HG03025 (cell line): Measurements from ENCODE around the gene MOCOS.
A peak's percentile ranks its signal among the peaks of the same experiment; 100 is the strongest.

Source experiments
- ATAC-seq: cut with Tn5 transposase; IDR thresholded peaks from one replicate; pipeline ENCODE4 v1.9.1; 2021; ENCODE audit warnings: mild to moderate bottlenecking, moderate library complexity; ENCODE audit not compliant: unreplicated experiment, low FRiP score

MOCOS gene

GRCh38 chr18:36176711-36177110, 10.6 kb upstream of the MOCOS start:
- no peak for ATAC-seq

- ATAC-seq = no peak
Measured at GRCh38 chr18:36177913-36178312, 9.4 kb upstream of the MOCOS start.

- ATAC-seq = no peak
Measured at GRCh38 chr18:36179562-36180355, 7.5 kb upstream of the MOCOS start.

- ATAC-seq = no peak
Measured at GRCh38 chr18:36181441-36181840, 5.9 kb upstream of the MOCOS start.

- no peak for ATAC-seq
Measured at GRCh38 chr18:36181898-36182506, 5.3 kb upstream of the MOCOS start.

GRCh38 chr18:36183033-36183432, 4.3 kb upstream of the MOCOS start:
- no peak for ATAC-seq

- no peak for ATAC-seq
Measured at GRCh38 chr18:36183987-36184386, 3.3 kb upstream of the MOCOS start.

- no peak for ATAC-seq
Measured at GRCh38 chr18:36185157-36185556, 2.1 kb upstream of the MOCOS start.

- no peak for ATAC-seq
Measured at GRCh38 chr18:36185901-36186460, 1.3 kb upstream of the MOCOS start.

GRCh38 chr18:36186461-36187192, 670 bp upstream of the MOCOS start:
- no peak for ATAC-seq

- ATAC-seq = peak; percentile 12
Measured at GRCh38 chr18:36187826-36188721, 777 bp downstream of the MOCOS start.

GRCh38 chr18:36188916-36189315, 1.6 kb downstream of the MOCOS start:
- no peak for ATAC-seq

- ATAC-seq = no peak
Measured at GRCh38 chr18:36189486-36189885, 2.2 kb downstream of the MOCOS start.

- no peak for ATAC-seq
Measured at GRCh38 chr18:36191286-36191685, 4.0 kb downstream of the MOCOS start.

- ATAC-seq = no peak
Measured at GRCh38 chr18:36191711-36192110, 4.4 kb downstream of the MOCOS start.

GRCh38 chr18:36194600-36195315, 7.5 kb downstream of the MOCOS start:
- no peak for ATAC-seq

- no peak for ATAC-seq
Measured at GRCh38 chr18:36195427-36196122, 8.3 kb downstream of the MOCOS start.

- ATAC-seq = no peak
Measured at GRCh38 chr18:36196238-36196995, 9.1 kb downstream of the MOCOS start.
